Thyroid gland (tissue), 4 donors: ENCODE measurements around the gene KLF13. TPM values are rescaled to one million over a fixed set of nuclear protein-coding genes. Genes with fewer than 3 reads are reported as not detected.
A peak's percentile ranks its signal among the peaks of the same experiment; 100 is the strongest.

Experiments used
- DNase-seq, 2 donors: peaks; one replicate each; pipeline ENCODE4 v3.0.0-alpha.2; 2019
- H3K27ac ChIP-seq, 3 donors: fragments of 200-600 bp; sonication (generic); 1 replicate in 2 of 3; 2 replicates in 1 of 3; pipeline ENCODE4 v1.5.1; 2016 to 2019; ENCODE audit warnings: mild to moderate bottlenecking in 1 of 3, moderate library complexity in 1 of 3
- H3K27me3 ChIP-seq: fragments of 200-600 bp; sonication (generic); one replicate; pipeline ENCODE4 v1.5.1; 2019
- H3K36me3 ChIP-seq, 2 donors: fragments of 200-600 bp; sonication (generic); one replicate each; pipeline ENCODE4 v1.5.1; 2016 to 2019
- H3K4me1 ChIP-seq, 2 donors: fragments of 200-600 bp; sonication (generic); one replicate each; pipeline ENCODE4 v1.5.1; 2017 to 2019
- H3K4me3 ChIP-seq, 3 donors: fragments of 200-600 bp; sonication (generic); replicated peaks in 1 of 3; 1 replicate in 2 of 3; 2 replicates in 1 of 3; pipeline ENCODE4 v1.5.1; 2016; ENCODE audit warnings: mild to moderate bottlenecking in 1 of 3
- H3K9me3 ChIP-seq: fragments of 200-600 bp; sonication (generic); one replicate; pipeline ENCODE4 v1.5.1; 2017
- POLR2A ChIP-seq, 2 donors: fragments of 450-650 bp; IDR thresholded peaks; one replicate each; pipeline ENCODE4 v1.6.1; 2017; ENCODE audit warnings: antibody characterized with exemption in 2 of 2, mild to moderate bottlenecking in 2 of 2, moderate library complexity in 1 of 2
- WGBS, 2 donors: methylation state at CpG; one replicate each; pipeline ENCODE4 v1.1.5; 2017; 5-methylcytosine and 5-hydroxymethylcytosine counted together
- intact Hi-C: fragments of 100-400 bp; cut with DNase I; formaldehyde crosslinking; loops from one replicate; pipeline ENCODE4 v1.15.1; 2023
- total RNA-seq, 4 donors: library from RNA; depleted of rRNA; stranded (reverse); fragments of >200 nt; gene quantifications; one replicate each; pipeline ENCODE4 v1.2.3, GENCODE V29; 2016
- TF ChIP-seq, protein P1 (sequence below), 6 experiments: fragments of 200-600 bp in 3 of 6; fragments of 450-650 bp in 3 of 6; sonication (generic) in 3 of 6; IDR thresholded peaks; one replicate each; pipeline ENCODE4 v1.5.1; 2016 to 2019; ENCODE audit warnings: antibody characterized with exemption in 6 of 6, mild to moderate bottlenecking in 2 of 6, inconsistent platforms in 1 of 6, moderate library complexity in 1 of 6

KLF13 gene
- total RNA-seq, 4 donors from 2014 or later = 84.0 to 117 (median 97.6) TPM

DNA sequence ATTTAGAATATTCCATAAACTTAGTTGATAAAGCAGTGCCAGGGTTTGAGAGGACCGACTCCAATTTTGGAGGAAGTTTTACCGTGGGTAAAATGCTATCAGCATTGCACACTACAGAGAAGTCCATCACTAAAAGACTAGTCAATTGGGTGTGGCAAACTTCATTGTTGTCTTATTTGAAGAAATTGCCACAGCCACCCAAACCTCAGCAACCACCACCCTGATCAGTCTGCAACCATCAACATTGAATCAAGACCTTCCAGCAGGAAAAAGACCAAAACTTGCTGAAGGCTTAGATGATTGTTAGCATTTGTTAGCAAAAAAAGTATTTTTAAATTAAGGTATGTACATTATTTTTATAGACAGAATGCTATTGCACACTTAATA lies 60.5 kb downstream of the KLF13 start:
- Histone ChIP-seq H3K27ac (peak overlapping the region in 2 of 3 donors; percentile 41 to 68), H3K27me3 (no peaks in the 10 kb centered on the region), H3K36me3 (no peaks in the 10 kb centered on the region), H3K4me3 (no peak overlapping the region), H3K4me1 (peaks cover 12 to 15% of the 10 kb centered on the region in 2 donors), H3K9me3 (no peaks in the 10 kb centered on the region)
- no peak for DNase-seq
- WGBS, 2 donors = 85 to 98% methylated on average over 2 of the region's 2 CpGs
- TF ChIP-seq, protein P1, sequence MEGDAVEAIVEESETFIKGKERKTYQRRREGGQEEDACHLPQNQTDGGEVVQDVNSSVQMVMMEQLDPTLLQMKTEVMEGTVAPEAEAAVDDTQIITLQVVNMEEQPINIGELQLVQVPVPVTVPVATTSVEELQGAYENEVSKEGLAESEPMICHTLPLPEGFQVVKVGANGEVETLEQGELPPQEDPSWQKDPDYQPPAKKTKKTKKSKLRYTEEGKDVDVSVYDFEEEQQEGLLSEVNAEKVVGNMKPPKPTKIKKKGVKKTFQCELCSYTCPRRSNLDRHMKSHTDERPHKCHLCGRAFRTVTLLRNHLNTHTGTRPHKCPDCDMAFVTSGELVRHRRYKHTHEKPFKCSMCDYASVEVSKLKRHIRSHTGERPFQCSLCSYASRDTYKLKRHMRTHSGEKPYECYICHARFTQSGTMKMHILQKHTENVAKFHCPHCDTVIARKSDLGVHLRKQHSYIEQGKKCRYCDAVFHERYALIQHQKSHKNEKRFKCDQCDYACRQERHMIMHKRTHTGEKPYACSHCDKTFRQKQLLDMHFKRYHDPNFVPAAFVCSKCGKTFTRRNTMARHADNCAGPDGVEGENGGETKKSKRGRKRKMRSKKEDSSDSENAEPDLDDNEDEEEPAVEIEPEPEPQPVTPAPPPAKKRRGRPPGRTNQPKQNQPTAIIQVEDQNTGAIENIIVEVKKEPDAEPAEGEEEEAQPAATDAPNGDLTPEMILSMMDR (IDR thresholded peaks at IDR 0.05) = no peak
- no peak for TF ChIP-seq POLR2A (IDR thresholded peaks at IDR 0.05)
- intact Hi-C loops = no loop called here

DNA sequence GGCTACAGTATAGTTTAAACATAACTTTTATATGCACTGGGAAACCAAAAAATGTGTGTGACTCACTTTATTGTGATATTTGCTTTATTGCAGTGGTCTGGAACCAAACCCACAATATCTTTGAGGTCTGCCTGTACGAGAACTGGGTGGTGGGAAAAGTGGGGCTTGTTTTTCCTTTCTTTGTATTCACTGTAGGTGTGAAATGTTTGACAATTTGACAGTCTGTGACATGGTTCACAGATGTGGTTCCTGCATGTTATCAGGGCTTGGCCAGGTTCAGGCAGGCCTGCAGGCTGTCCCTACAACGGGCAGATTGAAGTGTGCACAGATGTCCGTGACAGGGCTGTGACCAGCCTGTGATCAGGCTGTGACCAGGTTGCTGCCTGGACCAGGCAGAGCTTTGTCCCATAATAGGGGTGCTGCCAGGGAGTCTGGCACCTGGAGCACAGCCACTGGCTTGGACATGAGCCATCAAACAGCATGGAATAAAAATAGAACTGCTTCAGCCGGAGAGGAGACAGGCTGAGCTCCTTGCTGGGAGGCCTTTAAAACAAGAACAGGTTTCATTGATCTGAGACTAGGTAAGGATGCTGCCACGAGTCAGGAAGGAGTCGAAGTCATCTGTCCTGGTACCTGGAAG lies 61.0 kb downstream of the KLF13 start:
- Histone ChIP-seq H3K4me3 (no peak overlapping the region), H3K36me3 (no peaks in the 10 kb centered on the region), H3K9me3 (no peaks in the 10 kb centered on the region), H3K27me3 (no peaks in the 10 kb centered on the region), H3K27ac (peak overlapping the region; percentile 41 to 68 (median 57)), H3K4me1 (peaks cover 12 to 15% of the 10 kb centered on the region in 2 donors)
- peak; percentile 92 to 95 for DNase-seq
- TF ChIP-seq POLR2A (IDR thresholded peaks at IDR 0.05) = peak in 1 of 2 donors; percentile 47
- TF ChIP-seq, protein P1 (IDR thresholded peaks at IDR 0.05) = no peak
- intact Hi-C loops = no loop called here
- WGBS, 2 donors = 37 to 43% methylated on average over 6 of the region's 6 CpGs

- no peak overlapping the region for H3K27ac ChIP-seq
- H3K36me3 ChIP-seq = no peaks in the 10 kb centered on the region
- intact Hi-C loops = no loop called here
- 96 to 99% methylated on average over 4 of the region's 4 CpGs for WGBS, 2 donors
- H3K9me3 ChIP-seq = no peaks in the 10 kb centered on the region
- no peak overlapping the region for H3K4me3 ChIP-seq
- DNase-seq = no peak
- no peaks in the 10 kb centered on the region for H3K27me3 ChIP-seq
- peaks cover 18 to 22% of the 10 kb centered on the region in 2 donors for H3K4me1 ChIP-seq
- TF ChIP-seq, protein P1 (IDR thresholded peaks at IDR 0.05) = no peak
- no peak for TF ChIP-seq POLR2A (IDR thresholded peaks at IDR 0.05)
Measured at GRCh38 chr15:31389576-31389975, 62.9 kb downstream of the KLF13 start.

GRCh38 chr15:31390029-31390428 lies 63.4 kb downstream of the KLF13 start:
- no peak for DNase-seq
- peaks cover 18 to 22% of the 10 kb centered on the region in 2 donors for H3K4me1 ChIP-seq
- TF ChIP-seq POLR2A (IDR thresholded peaks at IDR 0.05) = no peak
- TF ChIP-seq, protein P1 (IDR thresholded peaks at IDR 0.05) = no peak
- no peaks in the 10 kb centered on the region for H3K9me3 ChIP-seq
- 91 to 94% methylated on average over 3 of the region's 3 CpGs for WGBS, 2 donors
- H3K36me3 ChIP-seq = no peaks in the 10 kb centered on the region
- intact Hi-C loops = loop anchor here (5.0 to 10.0 kb wide), 2 partner anchors 58 to 95 kb away; no protein-coding TSS in a partner anchor
- no peak overlapping the region for H3K4me3 ChIP-seq
- H3K27ac ChIP-seq = no peak overlapping the region
- H3K27me3 ChIP-seq = no peaks in the 10 kb centered on the region

GRCh38 chr15:31390777-31391486 lies 64.3 kb downstream of the KLF13 start:
- DNase-seq = no peak
- peak overlapping the region; percentile 97 to 98 (median 97) for H3K27ac ChIP-seq
- TF ChIP-seq POLR2A (IDR thresholded peaks at IDR 0.05) = no peak
- TF ChIP-seq, protein P1 (IDR thresholded peaks at IDR 0.05) = no peak
- H3K9me3 ChIP-seq = no peaks in the 10 kb centered on the region
- H3K27me3 ChIP-seq = no peaks in the 10 kb centered on the region
- peaks cover 18 to 22% of the 10 kb centered on the region in 2 donors for H3K4me1 ChIP-seq
- H3K4me3 ChIP-seq = peak overlapping the region in 1 of 3 donors; percentile 70
- no peaks in the 10 kb centered on the region for H3K36me3 ChIP-seq
- 56 to 82% methylated on average over 2 to 5 of the region's 6 CpGs for WGBS, 2 donors
- intact Hi-C loops = loop anchor here (5.0 to 10.0 kb wide), 2 partner anchors 59 to 94 kb away; no protein-coding TSS in a partner anchor
